GM18507 (cell line): Measurements from ENCODE around the gene HELZ2.
A peak's percentile ranks its signal among the peaks of the same experiment; 100 is the strongest.
"Not testable (repeated sequence)": the region's sequence is repeated elsewhere in the genome, so short reads cannot be mapped to it uniquely, and the experiment has no call there.

Source experiments
- DNase-seq: peaks from one replicate; pipeline ENCODE4 v3.0.0; 2011; ENCODE audit warnings: low read depth; ENCODE audit not compliant: insufficient read length; ENCODE audit errors: extremely low spot score
- FAIRE-seq: peaks from 2 replicates; lab custom pipeline; 2011; peaks lifted over from hg19 to GRCh38; lab: Jason Lieb, UNC

Gene HELZ2, protein sequence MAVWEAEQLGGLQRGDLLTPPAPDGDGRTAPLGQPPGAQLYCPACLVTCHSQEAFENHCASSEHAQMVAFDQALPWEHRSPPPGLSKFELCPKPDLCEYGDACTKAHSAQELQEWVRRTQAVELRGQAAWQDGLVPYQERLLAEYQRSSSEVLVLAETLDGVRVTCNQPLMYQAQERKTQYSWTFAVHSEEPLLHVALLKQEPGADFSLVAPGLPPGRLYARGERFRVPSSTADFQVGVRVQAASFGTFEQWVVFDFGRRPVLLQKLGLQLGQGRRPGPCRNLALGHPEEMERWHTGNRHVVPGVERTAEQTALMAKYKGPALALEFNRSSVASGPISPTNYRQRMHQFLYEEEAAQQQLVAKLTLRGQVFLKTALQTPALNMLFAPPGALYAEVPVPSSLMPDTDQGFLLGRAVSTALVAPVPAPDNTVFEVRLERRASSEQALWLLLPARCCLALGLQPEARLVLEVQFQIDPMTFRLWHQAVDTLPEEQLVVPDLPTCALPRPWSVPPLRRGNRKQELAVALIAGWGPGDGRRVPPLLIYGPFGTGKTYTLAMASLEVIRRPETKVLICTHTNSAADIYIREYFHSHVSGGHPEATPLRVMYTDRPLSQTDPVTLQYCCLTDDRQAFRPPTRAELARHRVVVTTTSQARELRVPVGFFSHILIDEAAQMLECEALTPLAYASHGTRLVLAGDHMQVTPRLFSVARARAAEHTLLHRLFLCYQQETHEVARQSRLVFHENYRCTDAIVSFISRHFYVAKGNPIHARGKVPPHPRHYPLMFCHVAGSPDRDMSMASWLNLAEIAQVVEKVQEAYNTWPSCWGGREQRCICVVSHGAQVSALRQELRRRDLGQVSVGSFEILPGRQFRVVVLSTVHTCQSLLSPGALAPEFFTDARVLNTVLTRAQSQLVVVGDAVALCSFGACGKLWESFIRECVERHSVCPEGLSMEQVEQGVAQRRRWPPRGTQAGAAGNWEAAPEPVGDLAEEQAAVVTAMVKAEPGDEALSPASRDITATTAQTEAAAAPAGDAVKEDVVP (N-terminal part only)

DNA sequence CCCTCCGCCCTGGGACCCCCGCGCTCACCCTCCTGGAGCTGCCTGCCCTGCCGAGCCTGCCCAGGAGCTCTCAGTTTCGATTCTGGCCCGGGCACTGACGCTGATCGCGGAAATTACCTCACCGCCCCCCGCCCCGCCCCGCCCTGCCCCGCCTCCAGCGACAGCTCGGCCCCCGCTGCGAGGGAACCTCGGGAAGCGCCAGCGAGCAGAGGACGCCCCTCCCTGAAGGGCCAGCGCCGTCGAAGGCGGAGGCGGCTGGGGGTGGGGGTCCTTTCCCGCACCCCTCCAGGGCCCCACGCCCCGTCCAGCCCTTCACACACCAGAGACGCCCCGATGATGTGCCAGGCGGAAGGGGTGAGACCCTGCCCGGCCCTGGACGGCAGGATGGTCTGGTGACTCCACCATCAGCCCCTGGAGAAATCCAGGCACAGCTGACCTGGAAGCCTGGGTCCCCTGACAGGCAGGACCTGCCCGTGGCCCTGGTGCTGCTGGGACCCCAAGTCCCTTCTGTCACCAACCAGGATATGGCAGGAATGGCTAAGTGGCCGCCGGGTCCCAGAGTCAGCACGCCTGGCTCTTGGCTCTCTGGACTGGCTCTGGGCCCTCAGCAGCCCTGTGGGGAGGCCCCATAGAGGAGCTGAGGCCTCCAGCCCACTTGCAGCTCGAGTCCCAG is at the start of gene HELZ2:
Gene HELZ2 (minus strand): TSS at position 84 of the 673 bp plus-strand sequence. CDS start 1,854 bp downstream, outside the sequence.
- FAIRE-seq (no peak), DNase-seq (peak; percentile 46)

DNA sequence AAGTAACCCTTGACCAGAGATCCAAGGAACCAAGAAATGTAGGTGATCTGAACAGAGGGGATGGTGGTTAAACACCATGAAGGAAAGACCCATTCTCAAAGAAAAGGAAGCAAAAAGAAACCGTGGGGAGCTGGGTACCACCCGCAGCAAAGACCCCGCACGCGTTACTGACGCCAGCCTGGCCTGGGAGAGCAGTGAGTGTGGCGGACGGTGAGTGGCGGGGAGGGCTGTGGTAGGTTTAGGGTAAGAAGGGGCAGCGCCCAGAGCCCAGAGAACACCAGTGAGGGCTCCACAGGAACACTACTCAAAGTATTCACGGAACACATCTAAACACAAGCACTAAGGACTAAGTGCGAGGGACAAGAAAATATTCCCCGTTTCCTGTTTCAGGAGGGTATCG is 48.7 kb upstream of the HELZ2 start:
- FAIRE-seq (no peak), DNase-seq (no peak)

DNA sequence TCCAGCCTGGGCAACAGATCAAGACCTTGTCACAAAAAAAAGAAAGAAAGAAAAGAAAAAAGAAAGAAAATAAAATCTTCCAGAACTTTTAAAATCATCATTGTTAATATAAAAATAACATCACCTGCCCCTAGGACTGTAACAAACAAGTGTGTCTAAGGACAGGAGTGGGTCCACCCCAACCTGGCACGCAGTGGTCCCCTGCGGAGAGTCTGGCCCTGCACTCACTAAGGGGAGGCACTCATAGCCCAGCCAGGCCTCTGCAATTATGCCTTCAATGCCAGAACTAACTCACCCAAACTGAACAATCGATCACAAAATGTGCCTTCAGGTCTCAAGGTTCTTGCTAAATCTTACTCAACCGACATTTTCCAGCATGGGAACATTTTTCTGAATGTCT is 48.1 kb upstream of the HELZ2 start:
- DNase-seq: no peak
- no peak for FAIRE-seq

DNA sequence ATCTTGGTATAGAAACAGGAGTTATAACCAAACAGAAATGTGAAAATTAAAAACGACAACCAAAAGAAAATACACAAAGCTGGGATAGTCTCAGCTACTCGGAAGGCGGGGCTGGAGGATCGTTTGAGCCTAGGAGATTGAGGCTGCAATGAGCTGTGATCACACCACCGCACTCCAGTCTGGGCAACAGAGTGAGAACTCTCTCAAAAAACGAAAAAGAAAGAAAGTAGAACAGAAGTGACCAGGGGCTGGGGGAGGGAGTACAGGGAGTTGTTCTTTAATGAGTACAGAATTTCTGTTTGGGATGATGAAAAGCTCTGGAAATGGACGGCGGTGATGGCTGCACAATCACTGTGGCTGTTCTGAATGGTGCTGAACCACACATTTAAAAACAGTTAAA is 47.0 kb upstream of the HELZ2 start:
- FAIRE-seq: no peak
- no peak for DNase-seq

DNA sequence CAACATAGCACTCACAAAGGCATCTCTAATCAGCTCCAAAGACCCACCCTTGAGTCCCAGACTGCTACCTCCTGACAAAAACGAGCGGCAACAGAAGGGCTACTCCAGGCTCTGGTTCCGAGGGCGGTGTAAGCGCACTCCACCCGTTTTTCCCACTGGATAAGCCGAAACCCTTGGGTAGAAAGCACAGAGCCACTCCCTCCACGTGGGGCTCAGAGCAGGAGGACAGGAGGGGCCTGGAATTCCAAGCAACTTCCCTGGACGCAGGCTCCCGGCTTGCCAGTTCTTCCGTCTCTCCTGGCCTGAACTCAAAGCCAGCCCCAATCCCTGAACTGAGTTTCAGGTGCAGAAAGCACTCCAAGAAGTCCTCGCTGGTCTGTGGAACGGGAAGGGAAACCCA is 45.5 kb upstream of the HELZ2 start:
- FAIRE-seq: no peak

DNA sequence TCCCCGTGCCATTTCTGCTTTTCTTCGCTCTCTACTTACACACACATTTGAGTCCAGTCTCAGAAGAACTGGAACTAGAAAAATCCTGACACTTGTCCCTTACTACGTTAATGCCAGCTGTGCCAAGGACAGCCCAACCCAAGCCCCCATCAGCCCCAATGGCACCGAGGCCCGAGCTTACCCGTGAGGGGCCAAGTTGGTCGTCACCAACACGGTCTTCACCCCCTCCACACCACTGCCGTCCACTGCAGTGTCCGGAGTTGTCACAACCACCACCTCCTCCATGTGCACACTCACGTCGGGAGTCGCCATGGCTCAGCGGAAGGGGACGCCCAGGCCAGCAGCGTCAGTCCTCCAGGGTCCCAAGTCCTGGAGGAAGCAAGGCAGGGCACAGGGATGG is 45.0 kb upstream of the HELZ2 start:
- no peak for FAIRE-seq

More for the DNA sequence above, 45.5 kb upstream of the HELZ2 start:
- DNase-seq: no peak

DNA sequence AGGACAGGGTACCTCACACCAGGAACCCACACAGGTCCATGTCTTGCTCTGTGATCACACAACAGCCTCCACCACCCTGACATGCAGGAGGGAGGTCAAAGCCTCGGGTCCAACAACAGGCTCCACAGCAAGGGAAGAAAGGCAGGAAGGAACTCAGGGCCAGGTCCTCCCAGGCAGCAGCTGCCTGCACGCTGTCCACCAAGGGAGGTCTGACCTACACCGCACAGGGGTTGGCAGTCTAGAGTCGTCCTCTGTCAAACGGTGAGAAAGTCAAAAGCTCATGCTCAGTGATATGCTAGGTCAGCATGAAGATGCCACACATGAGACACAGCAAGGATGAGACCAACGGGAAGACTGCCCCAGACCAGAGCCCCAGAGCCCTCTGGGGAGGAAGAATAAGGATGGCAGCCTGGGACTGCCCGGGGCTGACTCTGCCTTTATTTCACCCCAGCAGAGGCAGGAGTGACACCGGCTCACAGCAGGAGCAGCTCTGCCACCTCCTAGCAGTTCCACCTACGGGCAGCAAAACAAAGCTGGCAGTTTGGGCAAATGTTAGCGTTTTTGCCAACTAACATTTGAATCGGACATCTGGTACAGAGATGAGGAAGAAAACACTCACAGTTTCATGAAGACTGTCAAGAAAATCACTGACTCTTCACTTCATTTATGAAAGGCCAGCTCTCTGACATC is 44.4 kb upstream of the HELZ2 start:
- FAIRE-seq: no peak
- no peak for DNase-seq

More for the DNA sequence above, 45.0 kb upstream of the HELZ2 start:
- no peak for DNase-seq

DNA sequence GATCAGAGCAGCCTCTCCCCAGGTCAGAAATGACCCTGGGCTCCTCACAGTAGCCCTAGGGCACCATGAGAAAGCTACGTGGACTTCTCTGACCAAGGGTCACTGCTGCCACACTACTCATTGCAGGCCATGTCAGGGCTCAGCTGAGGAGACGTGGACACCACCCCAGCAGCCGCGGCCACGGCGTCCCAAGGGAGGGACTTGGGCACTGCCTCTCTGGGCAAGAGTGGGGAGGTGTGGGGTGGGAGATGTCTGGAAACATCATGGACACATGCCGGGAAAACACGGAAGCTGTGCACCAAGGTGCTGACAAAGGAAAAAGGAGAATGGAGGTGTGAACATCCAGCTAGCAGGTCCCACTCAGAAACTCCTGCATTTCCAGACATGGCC is 43.8 kb upstream of the HELZ2 start:
- FAIRE-seq: no peak
- no peak for DNase-seq

DNA sequence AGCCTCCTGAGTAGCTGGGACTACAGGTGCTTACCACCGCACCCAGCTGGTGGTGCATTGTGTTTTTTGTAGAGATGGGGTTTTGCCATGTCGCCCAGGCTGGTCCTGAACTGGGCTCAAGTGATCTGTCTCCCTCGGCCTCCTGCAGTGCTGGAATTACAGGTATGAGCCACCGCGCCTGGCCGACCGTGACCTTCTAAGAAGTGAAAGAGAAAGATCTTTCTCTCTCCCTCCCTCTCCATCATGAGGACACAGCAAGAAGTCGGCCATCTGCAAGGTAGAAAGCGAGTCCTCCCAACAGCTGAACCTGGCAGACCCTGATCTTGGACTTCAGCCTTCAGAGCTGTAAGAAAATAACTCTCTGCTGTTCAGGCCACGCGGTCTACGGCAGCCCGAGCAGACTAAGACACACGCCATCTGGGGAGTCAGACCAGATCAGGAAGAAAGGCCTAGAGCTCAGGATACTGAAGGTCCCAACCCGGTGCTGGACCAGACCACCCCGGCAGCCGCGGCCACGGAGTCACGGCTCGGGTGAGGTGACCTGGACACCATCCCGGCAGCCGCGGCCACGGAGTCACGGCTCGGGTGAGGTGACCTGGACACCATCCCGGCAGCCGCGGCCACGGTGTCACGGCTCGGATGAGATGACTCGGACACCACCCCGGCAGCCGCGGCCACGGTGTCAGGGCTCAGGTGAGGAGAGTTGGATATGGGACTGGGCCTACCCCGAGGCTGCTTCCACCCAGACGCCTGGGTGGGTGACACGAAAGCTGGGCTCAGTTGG is 43.2 kb upstream of the HELZ2 start:
- peak; percentile 88 for FAIRE-seq

DNA sequence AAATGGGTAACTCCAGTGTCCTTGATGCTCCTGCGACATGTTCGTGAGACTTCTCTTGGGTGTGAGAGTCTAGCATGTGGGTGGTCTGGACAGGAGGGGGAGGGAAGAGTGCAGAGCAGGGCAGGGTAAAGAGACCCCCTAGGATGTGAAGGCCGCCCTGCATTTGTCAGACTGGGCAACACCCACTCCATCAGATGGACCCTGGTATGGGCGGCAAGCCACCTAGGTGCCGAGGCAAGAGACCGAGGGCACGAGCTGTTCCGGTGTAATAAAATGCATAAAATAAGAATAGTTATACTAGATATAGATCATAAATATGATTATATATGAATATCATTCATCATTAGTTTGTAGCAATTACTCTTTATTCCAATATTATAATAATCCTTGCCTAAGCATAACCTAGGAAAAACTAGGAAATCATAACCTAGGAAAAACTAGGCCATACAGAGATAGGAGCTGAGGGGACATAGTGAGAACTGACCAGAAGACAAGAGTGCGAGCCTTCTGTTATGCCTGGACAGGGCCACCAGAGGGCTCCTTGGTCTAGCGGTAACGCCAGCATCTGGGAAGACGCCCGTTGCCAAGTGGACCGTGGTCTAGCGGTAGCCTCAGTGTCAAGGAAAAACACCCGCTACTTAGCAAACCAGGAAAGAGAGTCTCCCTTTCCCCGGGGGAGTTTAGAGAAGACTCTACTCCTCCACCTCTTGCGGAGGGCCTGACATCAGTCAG is 40.0 kb upstream of the HELZ2 start:
- DNase-seq, FAIRE-seq: not testable (repeated sequence)

More for the DNA sequence above, 43.2 kb upstream of the HELZ2 start:
- no peak for DNase-seq

DNA sequence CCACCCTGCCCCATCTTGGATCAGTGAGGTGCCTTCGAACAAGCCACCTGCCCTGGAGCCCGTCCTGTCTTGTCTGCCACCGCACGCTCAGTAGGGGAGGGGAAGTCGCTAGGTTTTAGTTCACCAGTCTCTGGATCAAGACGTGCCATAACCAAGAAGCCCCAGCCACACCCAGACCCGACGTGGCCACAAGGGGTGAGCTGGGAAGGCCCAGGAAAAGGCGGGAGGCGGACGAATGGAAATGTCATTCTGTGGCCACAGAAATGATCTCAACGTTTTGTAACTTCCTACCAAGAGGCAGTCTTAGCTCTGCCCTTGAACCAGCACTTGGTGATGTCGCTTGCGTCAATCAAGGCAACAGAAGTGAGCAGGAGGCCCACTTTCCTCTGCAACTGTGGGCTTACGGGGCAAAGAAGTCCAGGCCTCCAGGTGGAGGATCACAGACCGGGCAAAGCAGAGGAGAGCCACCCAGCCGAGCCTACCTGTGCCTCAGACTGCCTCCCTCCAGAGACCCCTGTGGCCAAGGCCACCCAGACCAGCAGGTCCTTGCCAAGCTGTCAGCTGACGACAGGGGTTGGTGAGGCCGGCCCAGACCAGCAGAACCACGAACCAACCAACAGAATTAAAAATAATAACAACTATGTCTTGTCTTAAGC is 38.4 kb upstream of the HELZ2 start:
- DNase-seq (no peak), FAIRE-seq (no peak)

DNA sequence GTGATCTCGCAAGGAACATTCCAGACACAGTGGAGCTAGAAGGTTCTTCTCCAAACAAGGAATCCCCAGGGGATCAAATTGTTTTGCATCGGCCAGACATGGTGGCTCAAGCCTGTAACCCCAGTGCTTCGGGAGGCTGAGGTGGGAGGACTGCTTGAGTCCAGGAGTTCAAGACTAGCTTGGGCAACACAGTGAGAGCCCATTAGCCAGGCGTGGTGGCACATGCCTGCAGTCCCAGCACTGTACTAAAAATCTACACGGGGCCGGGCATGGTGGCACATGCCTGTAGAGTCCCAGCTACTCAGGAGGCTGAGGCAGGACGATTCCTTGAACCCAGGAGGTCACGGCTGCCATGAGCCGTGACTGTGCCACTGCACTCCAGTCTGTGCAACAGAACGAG is 37.6 kb upstream of the HELZ2 start:
- FAIRE-seq: no peak
- DNase-seq: no peak

DNA sequence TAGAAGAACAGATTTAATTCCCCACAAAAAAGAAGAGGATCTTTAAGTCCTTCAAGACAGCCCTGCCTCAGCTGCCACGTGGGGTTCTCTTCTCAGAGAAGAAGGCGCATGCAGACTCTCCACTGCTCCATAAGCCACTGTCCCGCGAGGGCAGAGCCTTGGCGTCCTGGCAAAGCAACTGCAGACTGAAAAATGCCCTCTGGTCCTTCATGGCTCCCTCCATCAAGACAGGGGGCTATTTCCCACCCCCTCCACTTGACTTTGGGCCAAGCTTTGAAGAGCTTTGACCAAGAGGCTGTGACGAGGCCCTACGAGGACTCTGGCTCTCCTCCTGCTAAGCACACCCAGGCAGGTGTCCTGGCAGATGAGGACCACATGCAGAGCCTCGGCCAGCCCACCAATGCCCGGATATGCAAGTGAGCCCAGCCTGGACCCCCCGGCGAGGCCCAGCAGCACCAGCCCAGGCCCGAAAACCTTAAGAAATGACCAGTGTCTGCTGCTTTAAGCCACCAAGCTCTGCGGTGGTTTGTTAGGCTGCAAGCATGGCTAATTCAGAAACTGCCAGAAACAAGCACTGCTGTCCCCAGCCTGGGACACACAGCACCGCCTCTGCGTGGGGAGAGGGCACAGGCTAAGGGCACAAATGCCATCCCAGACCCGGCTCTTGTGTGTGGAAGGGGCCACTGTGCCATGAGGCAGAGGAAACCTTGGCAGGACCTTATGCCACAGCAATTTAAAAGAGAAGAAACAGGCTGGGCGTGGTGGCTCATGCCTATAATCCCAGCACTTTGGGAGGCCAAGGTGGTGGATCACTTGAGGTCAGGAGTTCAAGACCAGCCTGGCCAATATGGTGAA is 36.8 kb upstream of the HELZ2 start:
- FAIRE-seq: no peak
- no peak for DNase-seq

DNA sequence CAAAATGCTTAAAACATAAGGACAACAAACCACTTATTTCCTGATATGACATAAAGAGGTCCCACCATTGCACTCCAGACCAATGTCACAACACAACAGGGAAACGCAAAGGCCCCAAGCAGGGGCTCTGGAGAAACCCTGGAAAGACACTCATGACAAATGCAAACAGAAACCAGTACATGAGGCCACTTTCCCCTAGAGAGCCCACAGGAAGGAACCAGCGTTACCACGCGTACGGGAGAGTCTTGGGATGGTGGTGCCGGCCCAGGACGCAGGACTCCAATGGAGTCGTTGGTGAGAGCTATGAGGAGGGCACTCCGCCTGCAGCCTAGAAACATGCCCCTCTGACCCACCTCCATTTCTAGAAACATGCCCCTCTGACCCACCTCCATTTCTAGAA is 32.6 kb upstream of the HELZ2 start:
- FAIRE-seq: no peak
- DNase-seq: no peak

DNA sequence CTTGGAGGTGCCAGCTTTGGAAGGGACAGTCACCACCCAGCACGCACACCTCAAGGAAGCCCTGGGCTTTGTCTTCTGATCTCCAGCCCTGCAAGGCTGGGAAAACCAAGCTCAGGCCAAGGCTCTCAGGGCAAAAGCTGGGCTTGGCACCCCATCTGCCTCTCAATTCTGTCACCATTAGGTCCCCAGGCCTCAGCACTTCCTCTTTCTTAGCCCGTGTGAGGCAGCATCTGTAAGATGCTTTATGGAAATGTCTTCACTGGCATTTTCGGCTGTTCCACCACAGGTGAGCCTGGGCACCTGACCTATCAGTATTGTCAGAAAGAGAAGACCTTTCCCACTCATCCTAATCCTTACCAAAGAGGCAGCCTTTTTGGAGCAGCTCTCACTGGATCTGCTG is 28.3 kb upstream of the HELZ2 start:
- FAIRE-seq (no peak), DNase-seq (no peak)

DNA sequence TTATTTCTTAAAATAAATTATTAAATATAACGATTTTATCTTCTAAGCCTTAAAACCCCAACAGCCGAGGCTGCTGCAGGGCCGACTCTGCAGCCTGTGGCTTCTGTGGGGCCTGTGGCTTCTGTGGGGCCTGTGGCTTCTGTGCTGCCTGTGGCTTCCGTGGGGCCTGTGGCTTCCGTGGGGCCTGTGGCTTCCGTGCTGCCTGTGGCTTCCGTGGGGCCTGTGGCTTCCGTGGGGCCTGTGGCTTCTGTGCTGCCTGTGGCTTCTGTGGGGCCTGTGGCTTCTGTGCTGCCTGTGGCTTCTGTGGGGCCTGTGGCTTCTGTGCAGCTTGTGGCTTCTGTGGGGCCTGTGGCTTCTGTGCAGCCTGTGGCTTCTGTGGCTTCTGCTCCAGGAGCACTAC is 27.6 kb upstream of the HELZ2 start:
- not testable (repeated sequence) for FAIRE-seq, DNase-seq
